COLO668 (cell line): ENCODE measurements around the gene SDK2.
"Not testable (repeated sequence)": the region's sequence is repeated elsewhere in the genome, so short reads cannot be mapped to it uniquely, and the experiment has no call there.

Experiments
- DNase-seq: peaks from one replicate; lab custom pipeline; 2025; ENCODE audit not compliant: unreplicated experiment; lab: John Stamatoyannopoulos, UW

Gene SDK2

GRCh38 chr17:73337330-73337710, 306.9 kb downstream of the SDK2 start:
- DNase-seq = no peak

DNA sequence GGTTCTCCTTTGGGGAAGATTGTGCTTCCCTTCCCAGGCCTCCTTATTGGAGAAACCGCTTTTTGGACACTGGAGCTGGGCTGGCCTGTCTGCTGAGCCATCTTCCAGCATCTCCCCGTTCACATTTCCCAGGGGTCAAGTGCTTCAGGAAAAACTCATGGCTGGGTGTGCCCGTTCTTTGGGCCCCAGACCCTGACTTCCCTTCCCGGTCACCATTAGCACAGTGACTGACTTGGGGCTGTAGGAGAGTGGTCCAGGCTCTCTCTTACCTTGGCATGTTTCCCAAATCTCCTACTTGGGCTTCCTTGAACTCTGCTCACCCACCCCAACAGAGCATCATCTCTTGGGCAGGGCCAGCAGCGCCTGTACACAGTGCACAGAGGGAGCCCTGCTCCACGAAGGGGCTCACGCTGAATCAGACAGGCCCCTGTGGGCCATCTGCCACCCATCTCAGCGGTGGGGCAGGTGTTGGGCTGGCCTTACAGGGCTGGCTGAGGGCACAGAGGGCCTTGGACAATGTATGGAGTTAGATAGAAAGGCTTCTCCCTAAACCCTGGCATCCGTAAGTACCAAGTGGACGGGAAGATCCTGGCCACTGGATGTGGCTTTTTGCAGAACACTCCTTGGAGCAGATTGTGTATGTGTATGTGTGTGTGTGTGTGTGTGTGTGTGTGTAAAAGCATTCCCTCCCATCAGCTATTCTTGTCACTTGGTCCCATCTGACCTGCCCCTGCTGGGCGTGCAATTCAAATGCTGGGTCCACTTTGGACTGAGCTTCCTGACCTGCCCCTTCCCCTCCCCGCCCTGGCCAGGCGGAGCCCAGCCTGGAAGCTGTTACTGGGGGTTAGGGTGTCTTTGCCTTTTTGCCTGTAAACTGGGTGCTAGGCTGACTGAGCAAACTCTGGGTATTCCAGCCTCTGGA, 307.6 kb downstream of the SDK2 start:
- DNase-seq = no peak

- peak; percentile 79 for DNase-seq
These were observed 308.4 kb downstream of the SDK2 start for GRCh38 chr17:73335591-73336407.

GRCh38 chr17:73334771-73335513, 309.3 kb downstream of the SDK2 start:
- peak; percentile 47 for DNase-seq

GRCh38 chr17:73333445-73333844, 310.8 kb downstream of the SDK2 start:
- not testable (repeated sequence) for DNase-seq

DNA sequence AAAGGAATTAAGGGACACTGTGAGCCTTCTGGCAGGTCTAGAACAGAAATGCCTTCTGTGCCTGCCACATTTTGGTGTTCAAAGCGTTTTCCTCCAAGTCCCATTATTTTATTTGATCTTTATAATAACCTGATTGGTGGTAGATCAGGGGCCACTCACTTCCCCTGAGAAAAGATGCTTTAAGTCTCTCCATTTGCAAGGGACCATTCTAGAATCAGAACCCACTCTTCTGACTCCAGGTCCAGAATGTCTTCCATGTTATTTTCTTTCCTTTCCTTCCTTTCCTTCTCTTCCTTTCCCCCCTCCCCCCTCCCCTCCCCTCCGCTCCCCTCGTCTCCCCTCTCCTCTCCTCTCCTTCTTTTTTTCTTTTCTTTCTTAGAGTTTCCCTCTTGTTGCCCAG, 313.2 kb downstream of the SDK2 start:
- DNase-seq = no peak

DNA sequence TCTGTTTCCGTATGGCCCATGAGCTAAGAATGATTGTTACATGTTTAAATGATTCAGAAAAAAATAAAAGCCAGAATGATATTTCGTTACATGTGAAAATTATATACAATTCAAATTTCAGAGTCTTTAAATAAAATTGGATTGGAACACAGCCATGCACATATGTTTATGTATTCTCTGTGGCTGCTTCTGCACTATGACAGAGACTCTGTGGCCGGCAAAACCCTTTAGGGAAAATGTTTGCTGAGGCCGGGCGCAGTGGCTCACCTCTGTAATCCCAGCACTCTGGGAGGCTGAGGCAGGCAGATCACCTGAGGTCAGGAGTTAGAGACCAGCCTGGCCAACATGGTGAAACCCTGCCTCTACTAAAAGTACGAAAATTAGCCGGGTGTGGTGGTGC, 316.6 kb downstream of the SDK2 start:
- no peak for DNase-seq

DNA sequence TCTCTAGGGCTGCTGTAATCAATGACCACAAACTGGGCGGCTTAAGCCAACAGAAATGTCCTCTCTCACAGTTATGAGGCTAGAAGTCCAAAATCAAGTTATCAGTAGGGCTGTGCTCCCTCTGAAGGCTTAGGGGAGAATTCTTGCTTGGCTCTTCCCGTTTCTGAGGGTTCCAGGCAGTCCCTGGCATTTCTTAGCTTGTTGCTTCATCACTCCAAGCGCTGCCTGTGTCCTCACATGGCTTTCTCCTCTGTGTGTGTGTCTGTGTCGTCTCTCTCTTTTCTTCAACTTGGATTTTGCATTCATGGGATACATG, 318.8 kb downstream of the SDK2 start:
- no peak for DNase-seq

- DNase-seq = no peak
These were observed 319.3 kb downstream of the SDK2 start for GRCh38 chr17:73324711-73325526.

GRCh38 chr17:73324160-73324475, 320.1 kb downstream of the SDK2 start:
- no peak for DNase-seq

- no peak for DNase-seq
These were observed 320.7 kb downstream of the SDK2 start for GRCh38 chr17:73323409-73324159.

DNA sequence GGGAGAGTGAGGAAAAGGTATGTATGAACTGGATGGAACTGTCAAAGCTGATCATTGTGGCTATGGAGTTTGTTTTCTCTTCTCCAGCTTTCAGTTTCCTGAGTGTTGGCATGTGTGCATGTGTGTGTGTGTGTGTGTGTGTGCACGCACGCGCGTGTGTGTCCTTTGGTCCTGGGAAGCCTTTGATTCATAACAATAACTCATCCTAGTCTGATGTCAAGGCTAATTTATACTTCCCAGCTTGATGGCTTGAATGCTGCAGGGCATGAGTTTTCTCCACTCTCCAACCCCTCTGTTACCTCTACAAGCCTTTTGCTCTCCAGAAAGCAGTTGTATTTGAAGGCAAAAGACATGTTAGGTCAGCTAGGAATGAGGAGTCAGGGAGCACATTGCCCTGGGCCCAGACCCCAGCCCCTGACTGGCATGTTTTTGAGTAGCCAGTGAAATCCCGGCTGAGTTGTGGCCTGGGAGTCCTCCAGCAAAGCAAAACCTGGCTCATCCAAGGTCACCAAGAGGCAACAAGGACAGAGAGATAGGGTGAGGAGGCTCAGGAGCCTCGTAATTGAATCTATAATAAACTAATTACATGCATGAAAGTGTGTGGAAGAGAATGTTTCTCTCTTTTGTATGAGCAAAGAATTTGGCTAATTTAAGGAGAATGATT, 323.5 kb downstream of the SDK2 start:
- DNase-seq = no peak

DNA sequence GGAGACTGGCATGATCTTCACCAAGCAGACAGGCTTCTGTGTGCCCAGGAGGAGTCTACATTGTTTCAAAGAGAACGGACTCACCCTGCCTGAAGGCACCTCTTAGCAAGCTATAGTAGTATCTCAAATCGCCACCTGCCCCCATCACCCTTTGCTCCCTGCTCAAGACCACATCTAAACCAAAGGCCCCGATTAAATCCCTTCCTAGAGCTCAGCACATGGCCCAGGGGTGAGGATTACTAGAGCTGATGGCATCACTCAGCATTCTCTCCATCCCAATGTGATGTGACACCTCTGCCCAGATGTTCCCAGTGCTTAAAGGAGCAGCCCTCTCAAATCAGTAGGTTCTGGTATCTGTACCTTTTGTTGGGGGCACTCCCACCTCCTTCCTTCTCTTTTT, 324.5 kb downstream of the SDK2 start:
- no peak for DNase-seq

- DNase-seq = no peak
These were observed 325.4 kb downstream of the SDK2 start for GRCh38 chr17:73318836-73319235.

- no peak for DNase-seq
These were observed 325.8 kb downstream of the SDK2 start for GRCh38 chr17:73318427-73318813.

DNA sequence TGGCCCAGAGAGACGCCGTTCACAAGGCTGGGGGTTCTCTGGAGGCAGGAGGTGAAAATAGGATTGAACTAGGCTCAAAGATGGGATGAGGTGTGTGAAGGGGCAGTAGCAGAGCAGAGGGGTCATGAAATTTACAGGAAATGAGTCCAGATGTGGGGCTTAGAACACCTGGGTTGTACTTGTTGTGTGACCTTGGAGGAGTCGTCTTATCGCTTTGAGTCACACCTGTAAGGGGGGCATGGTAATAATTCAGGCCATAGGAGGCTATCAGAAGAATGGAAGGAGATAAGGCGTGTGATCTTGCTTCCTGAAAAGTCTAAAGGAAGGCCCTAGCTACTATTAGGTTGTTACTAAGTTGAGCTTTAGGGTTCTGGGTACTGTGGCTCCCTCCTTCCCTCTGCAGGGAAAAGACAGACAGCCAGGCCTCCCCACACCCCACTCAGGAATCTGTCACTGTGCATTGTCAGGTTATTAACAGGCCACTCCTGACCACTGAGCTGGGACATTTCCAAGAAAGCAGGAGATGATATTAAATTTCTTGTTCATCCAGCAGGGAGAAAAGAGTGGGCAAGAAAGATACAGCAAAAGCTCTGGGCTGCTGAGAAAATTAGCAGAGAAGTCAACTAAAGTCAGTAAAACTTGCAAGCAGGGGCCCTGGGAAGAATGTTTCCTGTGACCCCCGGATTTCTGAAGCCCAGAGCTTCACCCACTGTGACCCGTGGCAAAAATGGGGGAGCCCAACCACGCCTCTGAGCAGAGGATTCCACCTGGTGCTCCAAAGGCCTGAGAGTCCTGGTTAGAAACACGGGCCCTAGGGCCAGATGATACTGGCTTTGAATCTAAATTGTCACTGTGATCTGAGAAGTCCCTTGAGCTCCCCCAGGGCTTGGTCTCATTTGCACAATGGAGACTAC, 326.5 kb downstream of the SDK2 start:
- DNase-seq = no peak

DNA sequence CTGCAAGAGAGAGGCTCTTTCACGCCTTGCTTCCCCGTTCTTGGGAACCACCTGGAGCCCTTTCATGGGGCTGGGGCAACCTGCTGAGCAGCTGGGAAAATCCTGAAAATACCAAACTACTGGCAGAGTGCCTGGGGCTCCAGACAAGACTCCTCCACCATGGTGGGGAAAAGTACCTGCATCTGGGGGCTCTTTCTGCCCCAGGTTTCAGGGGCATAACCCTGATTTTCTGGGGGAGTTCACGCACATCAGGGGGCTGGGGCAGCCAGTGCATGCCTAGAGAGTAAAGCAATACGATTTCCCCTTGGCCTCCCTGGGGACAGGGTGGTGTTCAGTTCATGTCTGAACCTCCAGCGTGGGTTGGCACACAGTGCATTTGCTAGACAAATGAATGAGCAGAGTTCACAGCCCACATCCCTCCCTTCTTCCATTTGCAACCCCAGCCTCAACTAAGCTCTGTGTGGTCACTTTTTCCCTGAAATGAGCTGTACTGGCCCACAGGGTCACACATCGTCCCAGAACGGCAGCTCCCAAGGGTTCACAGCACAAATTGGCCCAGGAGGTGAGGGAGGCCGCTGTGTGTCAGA, 327.2 kb downstream of the SDK2 start:
- DNase-seq = no peak

DNA sequence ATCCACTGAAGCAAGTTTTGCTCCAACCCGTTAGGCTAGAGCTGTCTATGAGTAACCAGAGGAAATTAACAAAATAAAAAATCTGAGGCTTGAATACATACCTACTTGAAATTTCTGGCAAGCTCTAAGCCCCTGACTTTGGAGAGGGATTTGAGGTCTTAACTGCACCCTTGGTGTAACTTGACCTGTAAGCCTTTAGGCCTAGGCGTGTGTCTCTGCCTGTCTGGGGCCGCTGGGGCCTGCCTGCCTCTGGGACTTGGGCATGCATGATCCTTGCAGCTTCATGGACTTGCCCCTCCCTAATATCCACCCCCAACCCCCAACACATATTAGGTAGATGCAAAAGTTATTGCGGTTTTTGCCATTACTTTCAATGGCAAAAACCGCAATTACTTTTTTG, 328.8 kb downstream of the SDK2 start:
- no peak for DNase-seq
